Endothelial cell of umbilical vein (primary cell): ENCODE data around the gene ARSD.

Source experiments
- CTCF ChIP-seq, 2 donors: IDR thresholded peaks; 1 replicate in 1 of 2; 2 replicates in 1 of 2; pipeline ENCODE4 v1.5.1; 2011; ENCODE audit warnings: low read length in 2 of 2, mild to moderate bottlenecking in 2 of 2, moderate library complexity in 2 of 2, control low read depth in 1 of 2, inconsistent platforms in 1 of 2, low read depth in 1 of 2; ENCODE audit not compliant: insufficient read depth in 1 of 2; ENCODE audit errors: extremely low read depth in 1 of 2
- EZH2 ChIP-seq: IDR thresholded peaks from 2 replicates; pipeline ENCODE4 v1.6.1; 2012; ENCODE audit warnings: borderline replicate concordance, low read depth, mild to moderate bottlenecking, moderate library complexity, low read length, inconsistent platforms; ENCODE audit not compliant: severe bottlenecking
- JUN ChIP-seq: IDR thresholded peaks from 2 replicates; pipeline ENCODE4 v1.6.1; 2011; ENCODE audit warnings: borderline replicate concordance, low read depth; ENCODE audit not compliant: insufficient read length, insufficient read depth
- MAX ChIP-seq: IDR thresholded peaks from 2 replicates; pipeline ENCODE4 v1.6.1; 2011; ENCODE audit not compliant: insufficient read depth, insufficient read length
- POLR2AphosphoS5 ChIP-seq: IDR thresholded peaks from 2 replicates; pipeline ENCODE4 v1.6.1; 2012; ENCODE audit warnings: low read depth, mild to moderate bottlenecking, control low read depth, low read length, moderate library complexity; ENCODE audit not compliant: insufficient read depth

- TF ChIP-seq EZH2, result no peak
- TF ChIP-seq JUN, result no peak
- no peak for TF ChIP-seq CTCF (IDR thresholded peaks at IDR 0.05; ENCODE audit: extremely low read depth in 1 of 2, insufficient read depth in 1 of 2, low read depth in 1 of 2, low read length in 2 of 2)
- TF ChIP-seq POLR2AphosphoS5, result no peak
- no peak for TF ChIP-seq MAX
Measured at GRCh38 chrX:2898846-2899512, 30.2 kb downstream of the ARSD start.
